Stomach (tissue), 9 donors: Measurements from ENCODE around the gene SIK2. TPM values are rescaled to one million over a fixed set of nuclear protein-coding genes. Genes with fewer than 3 reads are reported as not detected.
A peak's percentile ranks its signal among the peaks of the same experiment; 100 is the strongest.
"Not testable (repeated sequence)": the region's sequence is repeated elsewhere in the genome, so short reads cannot be mapped to it uniquely, and the experiment has no call there.

Source experiments
- DNase-seq, 2 donors: peaks; one replicate each; pipeline versions ENCODE4 v3.0.0 to v3.0.0-alpha.2; 2013 to 2019
- H3K27ac ChIP-seq, 5 donors: fragments of 200-600 bp in 4 of 5; sonication (generic) in 4 of 5; one replicate each; pipeline ENCODE4 v1.5.1; 2013 to 2019; ENCODE audit warnings: mild to moderate bottlenecking in 1 of 5, moderate library complexity in 1 of 5
- H3K27me3 ChIP-seq, 3 donors: fragments of 200-600 bp; sonication (generic); one replicate each; pipeline ENCODE4 v1.5.1; 2017 to 2019; ENCODE audit warnings: mixed run types in 1 of 3
- H3K36me3 ChIP-seq, 4 donors: fragments of 200-600 bp; sonication (generic); 1 replicate in 3 of 4; 2 replicates in 1 of 4; pipeline ENCODE4 v1.5.1; 2016 to 2019
- H3K4me1 ChIP-seq, 4 donors: fragments of 200-600 bp; sonication (generic); one replicate each; pipeline ENCODE4 v1.5.1; 2016 to 2019
- H3K4me3 ChIP-seq, 4 donors: fragments of 200-600 bp; sonication (generic) in 3 of 4; one replicate each; pipeline ENCODE4 v1.5.1; 2016 to 2019; ENCODE audit warnings: mild to moderate bottlenecking in 1 of 4
- H3K9me3 ChIP-seq, 4 donors: fragments of 200-600 bp; sonication (generic); one replicate each; pipeline ENCODE4 v1.5.1; 2016 to 2019
- EP300 ChIP-seq: sonication (generic); formaldehyde crosslinking; IDR thresholded peaks from one replicate; pipeline ENCODE4 v1.6.1; 2017; ENCODE audit warnings: antibody characterized with exemption
- POLR2A ChIP-seq, 4 donors: fragments of 450-650 bp; IDR thresholded peaks; one replicate each; pipeline ENCODE4 v1.6.1; 2016; ENCODE audit warnings: antibody characterized with exemption in 4 of 4, control low read depth in 2 of 4, mild to moderate bottlenecking in 1 of 4, moderate library complexity in 1 of 4
- POLR2AphosphoS5 ChIP-seq, 3 donors: sonication (generic); formaldehyde crosslinking; IDR thresholded peaks; one replicate each; pipeline ENCODE4 v1.6.1; 2016; ENCODE audit warnings: antibody characterized with exemption in 3 of 3
- WGBS, 5 donors: extraction: QIAGEN DNeasy Blood & Tissue Kit in 3 of 5; methylation state at CpG; one replicate each; pipeline versions ENCODE4 v1.1.5 to v1.1.7; 2013 to 2018; 5-methylcytosine and 5-hydroxymethylcytosine counted together
- intact Hi-C: fragments of 100-400 bp; cut with DNase I; formaldehyde crosslinking; loops from one replicate; pipeline ENCODE4 v1.15.1; 2023; ENCODE audit warnings: low total_unique reads
- polyA plus RNA-seq, 3 donors: library from polyadenylated mRNA; stranded (reverse); fragments of 200-250 nt; gene quantifications; one replicate each; pipeline ENCODE4 v1.2.3, GENCODE V29; 2013
- total RNA-seq, 5 donors: library from RNA; depleted of rRNA; stranded (reverse); fragments of >200 nt; gene quantifications; one replicate each; pipeline versions ENCODE4 v1.1.0 to v1.2.3, GENCODE V29; 2014 to 2016
- TF ChIP-seq, protein P1 (sequence below), 7 experiments: fragments of 450-650 bp in 4 of 7; fragments of 200-600 bp in 3 of 7; sonication (generic) in 3 of 7; IDR thresholded peaks; one replicate each; pipeline ENCODE4 v1.5.1; 2016 to 2019; ENCODE audit warnings: antibody characterized with exemption in 7 of 7, control low read depth in 2 of 7, mild to moderate bottlenecking in 1 of 7
- donor health status: healthy with polysubstance abuse.
- donor health status: Bipolar disorder and iron deficiency.
- donor health status: healthy.

SIK2 gene
- total and polyA plus RNA-seq, 8 donors, result 5.5 to 86.9 (median 18.4) TPM

DNA sequence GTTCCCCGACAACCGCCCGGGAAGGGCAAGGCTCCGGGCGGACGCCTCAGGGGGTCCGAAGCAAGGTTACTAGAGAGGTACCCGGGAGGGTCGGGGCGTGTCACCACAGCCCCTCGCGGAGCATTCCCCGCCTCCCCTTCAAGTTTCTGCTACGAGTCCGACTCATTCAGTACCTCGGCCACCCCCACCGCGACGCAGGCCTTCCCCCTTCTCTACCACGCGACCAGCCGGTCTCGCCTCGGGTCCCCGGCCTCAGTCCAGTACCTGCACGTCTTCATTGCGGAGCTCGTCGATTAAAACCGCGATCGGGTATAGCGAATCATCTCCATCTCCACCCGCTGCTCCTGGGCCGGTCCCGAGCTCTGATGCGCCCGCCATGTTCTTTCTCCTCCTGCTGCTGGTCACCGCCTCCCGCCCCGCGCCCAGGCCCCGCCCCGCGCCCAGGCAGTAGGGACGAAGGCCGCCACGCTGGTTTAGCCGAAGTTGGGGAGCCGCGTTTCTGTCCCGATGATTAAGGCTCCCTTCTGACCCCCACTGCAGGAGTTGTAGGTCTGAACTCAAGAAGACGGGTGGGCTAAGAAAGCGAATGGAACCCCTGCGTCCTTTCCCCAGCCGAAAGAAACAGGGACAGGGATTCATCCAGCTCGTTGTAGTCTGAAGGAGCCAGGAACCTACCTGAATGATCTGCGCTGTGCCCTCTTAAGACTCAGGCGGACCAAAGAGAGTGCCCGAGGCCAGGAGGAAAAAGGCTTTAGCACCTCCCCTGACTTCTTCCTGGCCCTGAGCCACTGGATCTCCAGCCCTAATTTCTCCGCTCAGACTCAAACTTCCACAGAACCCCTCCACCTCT is 164.0 kb downstream of the SIK2 start, which contains the start of gene PPP2R1B:
Gene PPP2R1B (minus strand): TSS at position 406 of the 850 bp plus-strand sequence. CDS start 28 bp downstream, at position 378.
- H3K27me3 ChIP-seq, result no peaks in the 10 kb centered on the region

DNA sequence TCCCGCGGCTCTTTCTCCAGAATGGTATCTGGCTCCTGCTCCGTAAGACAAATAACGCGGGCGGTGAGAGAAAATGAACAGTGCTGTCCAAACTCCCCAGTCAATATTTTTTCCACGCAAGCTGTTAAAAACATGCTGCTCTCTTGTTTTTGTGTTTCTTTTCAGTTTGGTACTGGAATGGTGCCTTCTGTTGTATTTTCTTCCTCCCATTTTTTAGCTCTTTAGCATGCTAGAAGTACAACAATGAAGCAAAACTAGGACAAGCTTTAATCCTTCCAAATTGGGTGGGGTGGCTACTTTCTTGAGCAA is 164.5 kb downstream of the SIK2 start:
- no peak for TF ChIP-seq POLR2AphosphoS5 (IDR thresholded peaks at IDR 0.05)
- intact Hi-C loops, result no loop called here
- H3K36me3 ChIP-seq, result peaks cover 19 to 25% (median 22%) of the 10 kb centered on the region in 4 donors

More for the DNA sequence above, 164.0 kb downstream of the SIK2 start, which contains the start of gene PPP2R1B:
- no peak for TF ChIP-seq EP300
- TF ChIP-seq POLR2AphosphoS5 (IDR thresholded peaks at IDR 0.05), result peak in 1 of 3 donors; percentile 55
- TF ChIP-seq POLR2A (IDR thresholded peaks at IDR 0.05), result peak in 2 of 4 donors; percentile 7 to 8
- Histone ChIP-seq H3K9me3 (no peaks in the 10 kb centered on the region), H3K4me1 (peaks cover 9 to 50% (median 30%) of the 10 kb centered on the region in 4 donors), H3K36me3 (peaks cover 22 to 31% (median 27%) of the 10 kb centered on the region in 4 donors), H3K4me3 (peak within 1 kb of the TSS; percentile 89 to 98 (median 93)), H3K27ac (peak within 1 kb of the TSS; percentile 84 to 94 (median 91))
- intact Hi-C loops, result no loop called here
- peak; percentile 77 to 94 for DNase-seq
- WGBS, 5 donors, result 0 to 1% (median 1%) methylated on average over 45 to 61 of the region's 61 CpGs

DNA sequence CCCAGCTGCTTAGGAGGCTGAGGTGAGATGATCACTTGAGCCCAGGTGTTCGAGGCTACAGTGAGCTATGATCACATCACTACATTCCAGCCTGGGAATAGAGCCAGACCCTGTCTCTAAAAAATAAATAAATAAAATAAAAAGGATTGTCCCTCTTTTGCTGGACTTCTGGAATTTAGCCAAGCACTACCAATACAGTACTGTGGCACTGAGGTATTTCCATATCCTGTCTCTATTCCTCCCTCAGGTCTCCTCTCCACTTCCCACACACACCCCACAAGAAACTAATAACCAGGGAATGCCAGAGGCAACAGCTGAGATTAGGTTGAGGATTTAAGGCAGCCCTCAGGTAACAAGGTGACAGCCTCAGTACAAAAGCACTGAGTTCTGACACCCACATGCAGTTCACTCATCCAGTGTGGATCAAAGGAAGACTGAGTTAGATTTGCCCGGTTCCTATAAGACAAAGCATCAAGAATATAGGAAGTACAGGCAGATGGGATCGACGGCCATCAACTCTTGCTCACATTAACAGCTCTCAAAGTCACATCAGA is 168.4 kb downstream of the SIK2 start:
- intact Hi-C loops, result no loop called here
- H3K27me3 ChIP-seq, result no peaks in the 10 kb centered on the region
- 61 to 73% (median 67%) methylated on average over 4 of the region's 4 CpGs for WGBS, 5 donors
- no peaks in the 10 kb centered on the region for H3K9me3 ChIP-seq
- no peaks in the 10 kb centered on the region for H3K36me3 ChIP-seq
- H3K27ac ChIP-seq, result no peak overlapping the region
- H3K4me3 ChIP-seq, result no peak overlapping the region
- no peak for DNase-seq
- TF ChIP-seq POLR2A (IDR thresholded peaks at IDR 0.05), result no peak
- no peak for TF ChIP-seq EP300
- no peak for TF ChIP-seq POLR2AphosphoS5 (IDR thresholded peaks at IDR 0.05)
- TF ChIP-seq, protein P1, sequence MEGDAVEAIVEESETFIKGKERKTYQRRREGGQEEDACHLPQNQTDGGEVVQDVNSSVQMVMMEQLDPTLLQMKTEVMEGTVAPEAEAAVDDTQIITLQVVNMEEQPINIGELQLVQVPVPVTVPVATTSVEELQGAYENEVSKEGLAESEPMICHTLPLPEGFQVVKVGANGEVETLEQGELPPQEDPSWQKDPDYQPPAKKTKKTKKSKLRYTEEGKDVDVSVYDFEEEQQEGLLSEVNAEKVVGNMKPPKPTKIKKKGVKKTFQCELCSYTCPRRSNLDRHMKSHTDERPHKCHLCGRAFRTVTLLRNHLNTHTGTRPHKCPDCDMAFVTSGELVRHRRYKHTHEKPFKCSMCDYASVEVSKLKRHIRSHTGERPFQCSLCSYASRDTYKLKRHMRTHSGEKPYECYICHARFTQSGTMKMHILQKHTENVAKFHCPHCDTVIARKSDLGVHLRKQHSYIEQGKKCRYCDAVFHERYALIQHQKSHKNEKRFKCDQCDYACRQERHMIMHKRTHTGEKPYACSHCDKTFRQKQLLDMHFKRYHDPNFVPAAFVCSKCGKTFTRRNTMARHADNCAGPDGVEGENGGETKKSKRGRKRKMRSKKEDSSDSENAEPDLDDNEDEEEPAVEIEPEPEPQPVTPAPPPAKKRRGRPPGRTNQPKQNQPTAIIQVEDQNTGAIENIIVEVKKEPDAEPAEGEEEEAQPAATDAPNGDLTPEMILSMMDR (IDR thresholded peaks at IDR 0.05), result no peak
- H3K4me1 ChIP-seq, result peaks cover 10 to 32% (median 22%) of the 10 kb centered on the region in 4 donors

More for the DNA sequence above, 164.5 kb downstream of the SIK2 start:
- Histone ChIP-seq H3K4me3 (peak overlapping the region; percentile 89 to 98 (median 93)), H3K27me3 (no peaks in the 10 kb centered on the region), H3K4me1 (peaks cover 9 to 49% (median 30%) of the 10 kb centered on the region in 4 donors), H3K9me3 (no peaks in the 10 kb centered on the region), H3K27ac (peak overlapping the region; percentile 84 to 94 (median 91))
- DNase-seq, result no peak
- 1 to 5% (median 3%) methylated on average over 7 of the region's 7 CpGs for WGBS, 5 donors

DNA sequence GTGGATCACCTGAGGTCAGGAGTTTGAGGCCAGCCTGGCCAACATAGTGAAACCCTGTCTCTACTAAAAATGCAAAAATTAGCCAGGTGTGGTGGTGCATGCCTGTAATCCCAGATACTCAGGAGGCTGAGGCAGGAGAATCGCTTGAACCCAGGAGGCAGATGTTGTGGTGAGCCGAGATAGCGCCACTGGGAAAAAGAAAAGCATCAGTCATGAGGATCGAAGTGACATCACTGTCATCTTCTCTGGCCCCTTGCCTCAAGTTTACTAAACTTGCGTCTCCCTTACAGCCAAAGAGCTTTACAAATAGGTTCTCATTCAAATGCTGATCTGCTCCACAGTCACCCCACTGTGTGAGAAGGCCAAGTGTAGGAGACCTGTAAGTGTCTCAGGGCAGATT is 169.0 kb downstream of the SIK2 start:
- H3K4me3 ChIP-seq, intact Hi-C loops: not testable (repeated sequence)
- 92 to 96% (median 94%) methylated on average over 5 of the region's 5 CpGs for WGBS, 5 donors

DNA sequence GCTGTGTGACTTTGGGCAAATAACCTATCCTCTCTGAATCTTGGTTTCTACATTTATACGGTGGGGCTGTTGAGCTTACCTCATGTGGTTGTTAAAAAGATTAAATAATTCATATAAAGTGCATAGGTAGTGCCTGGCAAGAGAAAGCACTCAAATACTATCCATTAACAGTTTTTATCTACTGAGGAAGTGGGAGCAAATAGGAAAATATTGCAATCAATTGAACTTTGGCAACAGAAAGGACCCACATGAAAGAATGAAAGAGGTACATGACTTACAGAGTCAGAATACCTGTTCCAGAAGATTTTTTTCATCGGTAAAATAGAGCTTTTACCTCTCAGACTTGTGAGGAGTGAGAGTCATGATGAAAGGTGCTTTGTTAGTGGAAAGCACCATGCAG is 170.3 kb downstream of the SIK2 start:
- peak overlapping the region in 1 of 5 donors; percentile 29 for H3K27ac ChIP-seq
- peaks cover 10 to 36% (median 18%) of the 10 kb centered on the region in 4 donors for H3K4me1 ChIP-seq
- no peaks in the 10 kb centered on the region for H3K27me3 ChIP-seq
- WGBS, 5 donors, result 26 to 61% (median 55%) methylated on average over 2 of the region's 2 CpGs
- H3K9me3 ChIP-seq, result no peaks in the 10 kb centered on the region
- no peak for DNase-seq
- H3K4me3 ChIP-seq, result no peak overlapping the region
- TF ChIP-seq POLR2AphosphoS5 (IDR thresholded peaks at IDR 0.05) (no peak), EP300 (no peak), POLR2A (IDR thresholded peaks at IDR 0.05) (no peak)
- TF ChIP-seq, protein P1 (IDR thresholded peaks at IDR 0.05), result no peak
- no peaks in the 10 kb centered on the region for H3K36me3 ChIP-seq
- intact Hi-C loops, result no loop called here

More for the DNA sequence above, 169.0 kb downstream of the SIK2 start:
- H3K27ac ChIP-seq, H3K27me3 ChIP-seq, H3K9me3 ChIP-seq, DNase-seq, H3K36me3 ChIP-seq: not testable (repeated sequence)
- peaks cover 10 to 35% (median 23%) of the 10 kb centered on the region in 4 donors for H3K4me1 ChIP-seq
